Kidney (tissue), 14 donors: ENCODE measurements around the gene PDE4A. TPM values are rescaled to one million over a fixed set of nuclear protein-coding genes. Genes with fewer than 3 reads are reported as not detected.

Experiments
- DNase-seq, 5 donors: peaks; one replicate each; pipeline ENCODE4 v3.0.0-alpha.2; 2013 to 2020
- FAIRE-seq: peaks from 2 replicates; lab custom pipeline; 2012; peaks lifted over from hg19 to GRCh38; lab: Jason Lieb, UNC
- H3K27ac ChIP-seq, 2 donors: one replicate each; pipeline ENCODE4 v1.7.0; 2013; ENCODE audit warnings: low read depth in 2 of 2, low read length in 2 of 2, inconsistent platforms in 1 of 2
- H3K27me3 ChIP-seq: one replicate; pipeline ENCODE4 v1.7.1; 2013; ENCODE audit warnings: low read length, inconsistent platforms; ENCODE audit not compliant: control insufficient read depth, insufficient read depth
- H3K36me3 ChIP-seq, 3 donors: one replicate each; pipeline versions ENCODE4 v1.7.0 to v1.7.1; 2013; ENCODE audit warnings: low read length in 3 of 3, control low read depth in 1 of 3, inconsistent platforms in 1 of 3; ENCODE audit not compliant: insufficient read depth in 3 of 3, control insufficient read depth in 2 of 3
- H3K4me1 ChIP-seq, 3 donors: one replicate each; pipeline versions ENCODE4 v1.7.0 to v1.7.1; 2013; ENCODE audit warnings: low read length in 3 of 3, inconsistent platforms in 1 of 3, low read depth in 1 of 3; ENCODE audit not compliant: control insufficient read depth in 2 of 3, insufficient read depth in 2 of 3
- H3K4me3 ChIP-seq, 3 donors: one replicate each; pipeline versions ENCODE4 v1.7.0 to v1.8.1; 2013; ENCODE audit warnings: low read length in 3 of 3, control low read depth in 1 of 3, inconsistent platforms in 1 of 3
- H3K9ac ChIP-seq, 3 donors: one replicate each; pipeline versions ENCODE4 v1.7.0 to v1.7.1; 2013; ENCODE audit warnings: low read length in 3 of 3, control low read depth in 1 of 3, inconsistent platforms in 1 of 3
- H3K9me3 ChIP-seq, 3 donors: one replicate each; pipeline versions ENCODE4 v1.7.0 to v1.7.1; 2013; ENCODE audit warnings: low read length in 3 of 3, control low read depth in 1 of 3, inconsistent platforms in 1 of 3; ENCODE audit not compliant: control insufficient read depth in 2 of 3, insufficient read depth in 1 of 3
- intact Hi-C: fragments of 100-400 bp; cut with DNase I; formaldehyde crosslinking; loops from one replicate; pipeline ENCODE4 v1.11.1; 2022
- polyA plus RNA-seq: library from polyadenylated mRNA; stranded (reverse); fragments of 350-450 nt; fragmentation: Illumina TruSeq; extraction: RNeasy Lipid Tissue Mini Kit (QIAGEN cat#74804); gene quantifications from one replicate; pipeline ENCODE4 v1.2.3, GENCODE V29; 2014; ENCODE audit warnings: low read depth, low replicate concordance; ENCODE audit not compliant: insufficient read depth
- total RNA-seq: library from RNA; stranded (reverse); fragmentation: NEBNext Ultra II Directional; extraction: Animal tissue kit (Norgen Biotek cat#: 25700); gene quantifications from one replicate; pipeline ENCODE4 v1.2.1, GENCODE V29; 2021
- TF ChIP-seq, protein P1 (sequence below): IDR thresholded peaks from 3 replicates; pipeline ENCODE4 v1.5.1; 2012; ENCODE audit warnings: mild to moderate bottlenecking, moderate library complexity, borderline replicate concordance; ENCODE audit not compliant: insufficient read depth; ENCODE audit errors: extremely low read depth
- donor health status: control.
- donor health status: control.
- donor health status: control.
- donor health status: control.
- donor health status: control.
- donor health status: DM: yes; HTN: yes; CAD: no.
- donor health status: Normal renal cell carcinoma (clear cell type).

PDE4A gene
- total and polyA plus RNA-seq, 2 donors from 2014 or later = 4.5 to 17.5 TPM

DNA sequence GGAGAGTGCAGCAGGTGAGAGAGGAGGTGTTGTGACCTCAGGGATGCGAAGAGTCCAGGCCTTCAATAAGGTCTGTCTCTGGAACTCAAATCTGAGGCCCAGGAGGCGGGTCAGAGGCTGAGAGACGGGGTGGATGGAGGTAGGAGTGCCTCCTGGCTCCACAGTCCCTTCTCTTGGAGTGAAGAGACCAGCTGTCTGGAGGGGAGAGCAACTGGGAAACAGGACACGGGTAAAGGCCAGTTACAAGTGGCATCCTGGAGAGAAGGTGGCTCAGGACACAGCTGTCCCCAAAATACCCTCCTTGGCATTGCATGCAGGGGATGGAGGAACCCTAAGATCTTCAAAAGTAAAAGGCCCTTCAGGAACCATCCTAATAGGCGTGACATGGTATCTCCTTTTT is 19.2 kb downstream of the PDE4A start:
- H3K27me3 ChIP-seq = no peaks in the 10 kb centered on the region
- no peaks in the 10 kb centered on the region for H3K9me3 ChIP-seq
- no peaks in the 10 kb centered on the region for H3K4me1 ChIP-seq
- TF ChIP-seq, protein P1, sequence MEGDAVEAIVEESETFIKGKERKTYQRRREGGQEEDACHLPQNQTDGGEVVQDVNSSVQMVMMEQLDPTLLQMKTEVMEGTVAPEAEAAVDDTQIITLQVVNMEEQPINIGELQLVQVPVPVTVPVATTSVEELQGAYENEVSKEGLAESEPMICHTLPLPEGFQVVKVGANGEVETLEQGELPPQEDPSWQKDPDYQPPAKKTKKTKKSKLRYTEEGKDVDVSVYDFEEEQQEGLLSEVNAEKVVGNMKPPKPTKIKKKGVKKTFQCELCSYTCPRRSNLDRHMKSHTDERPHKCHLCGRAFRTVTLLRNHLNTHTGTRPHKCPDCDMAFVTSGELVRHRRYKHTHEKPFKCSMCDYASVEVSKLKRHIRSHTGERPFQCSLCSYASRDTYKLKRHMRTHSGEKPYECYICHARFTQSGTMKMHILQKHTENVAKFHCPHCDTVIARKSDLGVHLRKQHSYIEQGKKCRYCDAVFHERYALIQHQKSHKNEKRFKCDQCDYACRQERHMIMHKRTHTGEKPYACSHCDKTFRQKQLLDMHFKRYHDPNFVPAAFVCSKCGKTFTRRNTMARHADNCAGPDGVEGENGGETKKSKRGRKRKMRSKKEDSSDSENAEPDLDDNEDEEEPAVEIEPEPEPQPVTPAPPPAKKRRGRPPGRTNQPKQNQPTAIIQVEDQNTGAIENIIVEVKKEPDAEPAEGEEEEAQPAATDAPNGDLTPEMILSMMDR = no peak
- H3K27ac ChIP-seq = no peak overlapping the region
- no peak overlapping the region for H3K9ac ChIP-seq
- DNase-seq (no peak), FAIRE-seq (no peak)
- H3K4me3 ChIP-seq = no peak overlapping the region
- intact Hi-C loops = no loop called here
- H3K36me3 ChIP-seq = no peaks in the 10 kb centered on the region

DNA sequence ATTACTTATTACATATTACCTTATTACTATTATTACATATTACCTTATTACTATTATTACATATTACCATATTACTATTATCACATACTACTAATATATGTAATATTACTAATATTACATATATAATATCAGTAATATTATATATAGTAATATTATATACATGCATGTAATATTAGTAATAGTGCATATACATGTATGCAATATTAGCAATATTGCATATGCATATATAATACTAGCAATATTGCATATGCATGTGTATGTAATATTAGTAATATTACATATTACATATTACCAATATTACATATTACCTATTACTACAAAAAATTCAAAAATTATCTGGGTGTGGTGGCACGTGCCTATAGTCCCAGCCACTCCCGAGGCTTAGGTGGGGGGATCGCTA is 22.4 kb downstream of the PDE4A start:
- FAIRE-seq = peak; percentile 59
- intact Hi-C loops = no loop called here

DNA sequence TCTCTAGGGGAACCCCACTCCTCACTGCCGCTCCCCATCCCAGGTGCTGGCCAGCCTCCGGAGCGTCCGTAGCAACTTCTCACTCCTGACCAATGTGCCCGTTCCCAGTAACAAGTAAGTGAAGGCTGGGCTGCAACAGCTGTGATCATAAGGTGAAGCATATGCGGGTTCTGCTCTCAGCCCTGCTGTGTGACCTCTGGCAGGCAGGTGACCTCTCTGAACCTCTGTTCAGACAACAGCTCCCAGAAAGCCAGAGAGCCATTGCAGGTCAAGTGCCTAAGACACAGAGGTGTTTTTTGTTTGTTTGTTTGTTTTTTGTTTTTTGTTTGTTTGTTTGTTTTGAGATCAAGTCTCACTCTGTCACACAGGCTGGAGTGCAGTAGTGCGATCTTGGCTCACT is 28.7 kb downstream of the PDE4A start:
- no peak for DNase-seq
- intact Hi-C loops = no loop called here

More for the DNA sequence above, 22.4 kb downstream of the PDE4A start:
- Histone ChIP-seq H3K9me3 (no peaks in the 10 kb centered on the region), H3K36me3 (peaks cover 0 to 2% (median 0%) of the 10 kb centered on the region in 3 donors), H3K27ac (no peak overlapping the region), H3K4me3 (no peak overlapping the region), H3K27me3 (no peaks in the 10 kb centered on the region), H3K4me1 (no peaks in the 10 kb centered on the region), H3K9ac (no peak overlapping the region)
- no peak for DNase-seq
- TF ChIP-seq, protein P1 = no peak

More for the DNA sequence above, 28.7 kb downstream of the PDE4A start:
- TF ChIP-seq, protein P1 = no peak
- Histone ChIP-seq H3K36me3 (peaks cover 0 to 6% (median 0%) of the 10 kb centered on the region in 3 donors), H3K9ac (no peak overlapping the region), H3K27me3 (no peaks in the 10 kb centered on the region), H3K4me3 (no peak overlapping the region), H3K9me3 (no peaks in the 10 kb centered on the region), H3K27ac (no peak overlapping the region), H3K4me1 (no peaks in the 10 kb centered on the region)
- FAIRE-seq = no peak
